H1 (cell line): Measurements from ENCODE around the gene NFE2L2. TPM values are rescaled to one million over a fixed set of nuclear protein-coding genes. Genes with fewer than 3 reads are reported as not detected.

Experiments
- CHD2 ChIP-seq: IDR thresholded peaks from 2 replicates; pipeline ENCODE4 v1.6.1; 2012; ENCODE audit warnings: low read length, improper control_type of control experiment
- CREB1 ChIP-seq: IDR thresholded peaks from 2 replicates; pipeline ENCODE4 v1.6.1; 2012; ENCODE audit warnings: inconsistent platforms
- CTBP2 ChIP-seq: IDR thresholded peaks from 2 replicates; pipeline ENCODE4 v1.7.0; 2011; ENCODE audit warnings: borderline replicate concordance, mild to moderate bottlenecking, moderate library complexity, mixed read lengths, low read length; ENCODE audit not compliant: insufficient read depth, insufficient read length
- EP300 ChIP-seq, 2 experiments: IDR thresholded peaks; 1 replicate in 1 of 2; 2 replicates in 1 of 2; pipeline ENCODE4 v1.6.1; 2011 to 2012; ENCODE audit warnings: low read depth in 2 of 2, low read length in 2 of 2, mild to moderate bottlenecking in 2 of 2, borderline replicate concordance in 1 of 2, inconsistent platforms in 1 of 2, moderate library complexity in 1 of 2
- FOSL1 ChIP-seq: IDR thresholded peaks from 2 replicates; pipeline ENCODE4 v1.6.1; 2011; ENCODE audit warnings: mild to moderate bottlenecking, low read depth, low read length, moderate library complexity; ENCODE audit not compliant: insufficient read depth
- KDM1A ChIP-seq: fragments of 200-600, 300-600 bp; sonication (generic); IDR thresholded peaks from 2 replicates; pipeline ENCODE4 v1.7.1; 2016; ENCODE audit warnings: mild to moderate bottlenecking, low read length, borderline replicate concordance
- KDM4A ChIP-seq: IDR thresholded peaks from one replicate; pipeline ENCODE4 v1.7.1; 2012; ENCODE audit warnings: low read depth, mild to moderate bottlenecking, moderate library complexity, low read length, inconsistent platforms; ENCODE audit not compliant: severe bottlenecking
- MAFK ChIP-seq: IDR thresholded peaks from 2 replicates; pipeline ENCODE4 v1.6.1; 2012; ENCODE audit warnings: low read depth, mild to moderate bottlenecking, improper control_type of control experiment, low read length
- PHF8 ChIP-seq: fragments of 200-600 bp; sonication (generic); conservative IDR thresholded peaks from 2 replicates; pipeline ENCODE4 v1.7.1; 2012; ENCODE audit warnings: low read depth, mild to moderate bottlenecking, inconsistent platforms, low read length, moderate library complexity
- POLR2A ChIP-seq, 2 experiments: IDR thresholded peaks; 1 replicate in 1 of 2; 2 replicates in 1 of 2; pipeline ENCODE4 v1.6.1; 2011; ENCODE audit warnings: low read depth in 2 of 2, low read length in 2 of 2, mild to moderate bottlenecking in 2 of 2; ENCODE audit errors: control extremely low read depth in 1 of 2
- POLR2AphosphoS5 ChIP-seq: IDR thresholded peaks from 2 replicates; pipeline ENCODE4 v1.6.1; 2011; ENCODE audit warnings: low read depth, low read length
- RAD21 ChIP-seq, 2 experiments: IDR thresholded peaks in 1 of 2; conservative IDR thresholded peaks in 1 of 2; 2 replicates each; pipeline ENCODE4 v1.6.1; 2011; ENCODE audit warnings: low read depth in 2 of 2, low read length in 2 of 2, improper control_type of control experiment in 1 of 2, inconsistent platforms in 1 of 2, mild to moderate bottlenecking in 1 of 2, moderate library complexity in 1 of 2
- RBBP5 ChIP-seq: IDR thresholded peaks from 2 replicates; pipeline ENCODE4 v1.7.1; 2012; ENCODE audit warnings: low read depth, mild to moderate bottlenecking, inconsistent platforms, low read length, moderate library complexity, borderline replicate concordance
- SIRT6 ChIP-seq: IDR thresholded peaks from one replicate; pipeline ENCODE4 v1.7.1; 2012; ENCODE audit warnings: low read length, inconsistent platforms
- SRF ChIP-seq: IDR thresholded peaks from 2 replicates; pipeline ENCODE4 v1.6.1; 2011; ENCODE audit warnings: mild to moderate bottlenecking, low read depth, low read length, moderate library complexity
- TAF1 ChIP-seq: IDR thresholded peaks from 2 replicates; pipeline ENCODE4 v1.6.1; 2011; ENCODE audit warnings: mild to moderate bottlenecking, low read depth, low read length
- YY1 ChIP-seq: IDR thresholded peaks from 2 replicates; pipeline ENCODE4 v1.6.1; 2011; ENCODE audit warnings: low read depth, mild to moderate bottlenecking, low read length
- polyA plus RNA-seq, 7 experiments: library from polyadenylated mRNA; depleted of rRNA in 3 of 7; stranded (reverse) in 5 of 7; unstranded in 2 of 7; fragments of >200 nt in 5 of 7; fragments of 200-250 nt in 2 of 7; gene quantifications; 1 replicate in 5 of 7; 2 replicates in 1 of 7; 4 replicates in 1 of 7; pipeline versions ENCODE4 v1.2.1 to v1.2.3, GENCODE V29; 2011 to 2013; ENCODE audit warnings: missing spikeins in 2 of 7, mixed read lengths in 2 of 7
- total RNA-seq: library from RNA; stranded (reverse); fragmentation: NEBNext Ultra II Directional; extraction: Animal tissue kit (Norgen Biotek cat#: 25700); gene quantifications from 2 replicates; pipeline ENCODE4 v1.2.1, GENCODE V29; 2021
- TF ChIP-seq, protein P1 (sequence below): IDR thresholded peaks from 2 replicates; pipeline ENCODE4 v1.6.1; 2012; ENCODE audit warnings: inconsistent platforms

NFE2L2 gene
- total and polyA plus RNA-seq, 2 of the 8 experiments (the other 6 are each of a cell fraction or from before 2014, with no cell fraction given) = 33.2 to 34.5 TPM

- peak; percentile 89 for TF ChIP-seq KDM4A
- TF ChIP-seq KDM1A = no peak
- TF ChIP-seq FOSL1 = peak; percentile 33; the same call in 1 of the 2 replicates
- TF ChIP-seq EP300 (IDR thresholded peaks at IDR 0.05; ENCODE audit: borderline replicate concordance in 1 of 2, low read depth in 2 of 2, low read length in 2 of 2) = no peak; a peak in 1 of 3 replicates
- 0 out of 2 replicates have a peak, but pooled peaks have one; percentile 29 for TF ChIP-seq CHD2
- TF ChIP-seq CTBP2 = peak; percentile 76
- peak; percentile 48; the same call in 1 of the 2 replicates for TF ChIP-seq PHF8
- no peak for TF ChIP-seq SIRT6
- 0 out of 2 replicates have a peak, but pooled peaks have one; percentile 47 for TF ChIP-seq CREB1
- peak; percentile 7 for TF ChIP-seq POLR2AphosphoS5
- TF ChIP-seq TAF1 = peak; percentile 62
- peak; percentile 34 to 73 for TF ChIP-seq POLR2A (IDR thresholded peaks at IDR 0.05; ENCODE audit: control extremely low read depth in 1 of 2, low read depth in 2 of 2, low read length in 2 of 2)
- TF ChIP-seq RAD21 (IDR thresholded peaks at IDR 0.05 in 1 of 2, conservative IDR thresholded peaks at IDR 0.05 in 1 of 2; ENCODE audit: low read depth in 2 of 2, low read length in 2 of 2) = peak; percentile 31 to 55
- TF ChIP-seq, protein P1, sequence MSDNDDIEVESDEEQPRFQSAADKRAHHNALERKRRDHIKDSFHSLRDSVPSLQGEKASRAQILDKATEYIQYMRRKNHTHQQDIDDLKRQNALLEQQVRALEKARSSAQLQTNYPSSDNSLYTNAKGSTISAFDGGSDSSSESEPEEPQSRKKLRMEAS = peak; percentile 80
- TF ChIP-seq RBBP5 = peak; percentile 58
- TF ChIP-seq SRF = no peak
- peak; percentile 26; the same call in 1 of the 2 replicates for TF ChIP-seq MAFK
- 0 out of 2 replicates have a peak, but pooled peaks have one; percentile 12 for TF ChIP-seq YY1
Measured at GRCh38 chr2:177263451-177264208, 897 bp downstream of the NFE2L2 start (continued).
